ENCODE results near the gene CENATAC. TPM values are rescaled to one million over a fixed set of nuclear protein-coding genes. Genes with fewer than 3 reads are reported as not detected.
A peak's percentile ranks its signal among the peaks of the same experiment; 100 is the strongest.
"Not testable (repeated sequence)": the region's sequence is repeated elsewhere in the genome, so short reads cannot be mapped to it uniquely, and the experiment has no call there.

Gene CENATAC, protein sequence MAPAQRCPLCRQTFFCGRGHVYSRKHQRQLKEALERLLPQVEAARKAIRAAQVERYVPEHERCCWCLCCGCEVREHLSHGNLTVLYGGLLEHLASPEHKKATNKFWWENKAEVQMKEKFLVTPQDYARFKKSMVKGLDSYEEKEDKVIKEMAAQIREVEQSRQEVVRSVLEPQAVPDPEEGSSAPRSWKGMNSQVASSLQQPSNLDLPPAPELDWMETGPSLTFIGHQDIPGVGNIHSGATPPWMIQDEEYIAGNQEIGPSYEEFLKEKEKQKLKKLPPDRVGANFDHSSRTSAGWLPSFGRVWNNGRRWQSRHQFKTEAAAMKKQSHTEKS
- total RNA-seq (2014; rRNA removed; shearing (Covaris generic)) = 7.2 and 8.1 TPM in 2 replicates

DNA sequence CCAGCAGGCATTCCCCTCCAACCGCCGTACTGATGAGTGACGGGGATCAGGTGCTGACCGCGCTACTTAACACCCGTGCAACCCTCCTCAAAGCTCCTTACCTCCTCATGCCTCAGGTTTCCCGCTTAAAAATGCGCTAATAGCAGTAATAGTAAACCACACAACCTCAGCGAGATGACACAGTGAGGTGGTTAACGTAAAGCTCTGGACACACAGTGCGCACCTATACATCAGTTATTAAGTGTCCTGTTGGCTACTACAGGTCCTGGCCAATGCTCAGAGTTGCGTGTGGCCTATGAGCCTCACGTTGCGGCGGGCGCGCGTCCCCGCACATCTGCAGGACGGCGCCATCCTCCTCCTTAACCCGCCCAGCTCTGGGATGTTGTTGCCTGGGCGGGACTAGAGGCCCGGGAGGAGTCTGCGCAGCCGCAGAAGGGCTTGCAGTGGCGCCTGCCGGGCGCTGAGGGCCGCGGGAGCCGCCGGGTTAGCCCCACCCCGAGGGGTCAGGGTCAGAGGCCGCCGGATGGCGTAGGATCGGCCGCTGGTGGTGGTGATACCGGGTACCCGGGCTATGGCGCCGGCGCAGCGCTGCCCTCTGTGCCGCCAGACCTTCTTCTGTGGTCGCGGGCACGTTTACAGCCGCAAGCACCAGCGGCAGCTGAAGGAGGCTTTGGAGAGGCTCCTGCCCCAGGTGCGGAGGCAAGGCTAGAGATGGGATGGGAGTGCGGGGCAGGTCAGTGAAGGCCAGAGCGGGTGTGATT lies at the start of gene CENATAC:
TSS of gene CENATAC (plus strand) at position 512 of the 761 bp plus-strand sequence. CDS start at position 572, 60 bp downstream.
- DNase-seq (ENCODE audit: low read depth) = peak; percentile 85

DNA sequence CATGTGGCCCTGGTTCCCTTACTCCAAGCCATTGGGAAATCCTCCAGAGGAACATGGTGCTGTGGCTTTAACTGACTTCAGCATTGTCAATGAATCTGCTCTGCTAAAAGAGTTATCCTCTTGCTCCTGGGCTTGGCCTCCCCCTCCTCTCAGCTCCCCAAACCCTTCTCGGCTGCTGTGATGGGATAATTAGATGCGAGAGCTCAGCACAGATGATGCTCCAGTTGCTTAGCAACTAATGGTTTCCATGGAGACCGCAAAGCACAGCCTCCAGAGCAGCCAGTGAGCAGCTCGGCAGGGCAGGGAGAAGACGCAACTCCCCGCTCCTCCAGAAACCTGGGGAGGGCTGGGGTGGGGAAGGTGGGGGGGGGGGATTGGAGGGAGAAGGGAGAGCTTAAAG lies 44.7 kb upstream of the CENATAC start:
- DNase-seq (ENCODE audit: low read depth) = peak; percentile 37

DNA sequence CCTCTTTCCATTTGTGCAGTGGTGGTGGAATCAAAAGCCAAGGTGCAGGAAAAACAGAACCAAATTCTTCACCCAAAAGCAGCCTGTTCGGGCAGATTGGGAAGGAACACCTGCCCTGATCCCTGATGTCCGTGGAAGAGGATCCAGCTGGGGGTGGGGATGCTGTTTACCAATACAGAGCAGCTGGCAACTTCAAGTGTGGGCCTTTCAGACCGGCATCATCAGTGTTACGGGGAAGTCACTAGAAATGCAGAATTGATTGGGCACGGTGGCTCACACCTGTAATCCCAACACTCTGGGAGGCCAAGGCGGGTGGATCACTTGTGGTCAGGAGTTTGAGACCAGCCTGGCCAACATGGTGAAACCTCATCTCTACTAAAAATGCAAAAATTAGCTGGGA lies 44.0 kb upstream of the CENATAC start:
- DNase-seq (ENCODE audit: low read depth) = not testable (repeated sequence)

DNA sequence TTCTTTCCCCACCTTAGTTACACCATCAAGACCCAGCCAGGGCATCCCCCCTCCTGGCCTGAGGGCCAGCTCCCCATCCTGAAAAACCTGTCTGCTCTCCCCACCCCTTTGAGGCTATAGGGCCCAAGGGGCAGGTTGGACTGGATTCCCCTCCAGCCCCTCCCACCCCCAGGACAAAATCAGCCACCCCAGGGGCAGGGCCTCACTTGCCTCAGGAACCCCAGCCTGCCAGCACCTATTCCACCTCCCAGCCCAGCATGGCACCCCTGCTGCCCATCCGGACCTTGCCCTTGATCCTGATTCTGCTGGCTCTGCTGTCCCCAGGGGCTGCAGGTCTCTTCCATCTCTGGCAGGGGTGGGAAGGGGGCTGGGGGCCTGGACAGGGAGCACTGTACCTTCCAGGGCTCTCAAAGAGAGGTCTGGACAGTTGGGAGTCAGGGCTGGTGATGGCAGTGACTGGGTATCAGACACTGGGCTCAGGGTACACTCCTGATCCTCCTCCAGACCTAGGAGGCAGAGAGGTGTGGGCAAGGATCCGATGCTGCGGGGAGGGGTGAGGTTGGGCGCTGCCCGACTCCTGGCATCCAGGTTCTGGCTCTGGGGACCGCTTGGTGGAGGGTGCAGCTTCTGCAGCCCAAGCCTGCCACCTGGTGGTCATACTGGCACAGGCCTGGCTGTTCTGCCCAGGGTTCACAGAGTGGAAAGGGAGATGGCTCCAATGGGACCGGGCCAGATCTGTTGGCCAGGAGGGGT lies 41.7 kb upstream of the CENATAC start, which contains the start of gene UPK2:
TSS of gene UPK2 (plus strand) at position 205 of the 753 bp plus-strand sequence. CDS start at position 258, 53 bp downstream.
- DNase-seq (ENCODE audit: low read depth) = peak; percentile 74

DNA sequence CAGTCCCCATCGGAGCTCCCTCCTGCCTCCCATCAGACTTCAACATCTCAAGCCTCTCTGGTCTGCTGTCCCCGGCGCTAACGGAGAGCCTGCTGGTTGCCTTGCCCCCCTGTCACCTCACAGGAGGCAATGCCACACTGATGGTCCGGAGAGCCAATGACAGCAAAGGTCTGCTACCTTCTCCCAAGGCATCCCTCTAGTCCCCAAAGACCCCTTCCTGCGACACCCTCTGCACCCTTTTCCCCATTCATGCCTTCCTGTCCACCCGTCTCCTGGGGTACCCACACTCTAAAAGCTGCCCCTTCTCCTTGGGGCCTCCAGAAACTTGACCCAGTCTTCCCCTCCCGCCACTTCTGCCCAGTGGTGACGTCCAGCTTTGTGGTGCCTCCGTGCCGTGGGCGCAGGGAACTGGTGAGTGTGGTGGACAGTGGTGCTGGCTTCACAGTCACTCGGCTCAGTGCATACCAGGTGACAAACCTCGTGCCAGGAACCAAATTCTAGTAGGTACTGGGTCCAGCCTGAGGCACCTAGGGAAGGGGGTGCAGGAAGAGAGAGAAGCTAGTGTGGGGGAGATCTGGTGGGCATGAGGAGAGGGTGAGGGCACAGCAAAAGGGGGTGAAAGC lies 41.0 kb upstream of the CENATAC start:
- DNase-seq (ENCODE audit: low read depth) = no peak

DNA sequence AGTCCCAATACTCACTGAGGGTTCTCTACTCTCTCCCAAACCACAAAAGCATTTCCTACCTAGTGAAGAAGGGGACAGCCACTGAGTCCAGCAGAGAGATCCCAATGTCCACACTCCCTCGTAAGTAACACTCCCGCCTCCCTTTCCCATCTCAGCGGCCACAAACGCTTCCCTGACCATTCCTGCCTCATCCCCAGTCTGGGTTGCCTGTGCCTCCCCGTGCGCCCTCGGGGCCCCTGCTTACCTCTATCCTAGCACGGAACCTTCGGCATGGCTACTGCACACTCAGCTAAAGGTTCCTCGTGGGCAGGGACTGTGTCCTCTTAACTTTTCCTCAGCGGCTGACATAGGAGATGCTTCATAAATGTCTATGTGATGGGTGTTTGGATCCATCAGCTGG lies 40.4 kb upstream of the CENATAC start:
- DNase-seq (ENCODE audit: low read depth) = no peak

DNA sequence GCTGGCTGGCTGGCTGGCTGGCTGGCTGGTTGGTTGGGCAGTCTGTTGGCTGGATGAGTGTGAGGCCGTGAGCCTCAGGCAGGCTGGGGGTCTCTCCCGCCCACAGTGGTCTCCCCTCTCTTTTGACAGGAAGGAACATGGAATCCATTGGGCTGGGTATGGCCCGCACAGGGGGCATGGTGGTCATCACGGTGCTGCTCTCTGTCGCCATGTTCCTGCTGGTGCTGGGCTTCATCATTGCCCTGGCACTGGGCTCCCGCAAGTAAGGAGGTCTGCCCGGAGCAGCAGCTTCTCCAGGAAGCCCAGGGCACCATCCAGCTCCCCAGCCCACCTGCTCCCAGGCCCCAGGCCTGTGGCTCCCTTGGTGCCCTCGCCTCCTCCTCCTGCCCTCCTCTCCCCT lies 40.0 kb upstream of the CENATAC start:
- no peak for DNase-seq (ENCODE audit: low read depth)

DNA sequence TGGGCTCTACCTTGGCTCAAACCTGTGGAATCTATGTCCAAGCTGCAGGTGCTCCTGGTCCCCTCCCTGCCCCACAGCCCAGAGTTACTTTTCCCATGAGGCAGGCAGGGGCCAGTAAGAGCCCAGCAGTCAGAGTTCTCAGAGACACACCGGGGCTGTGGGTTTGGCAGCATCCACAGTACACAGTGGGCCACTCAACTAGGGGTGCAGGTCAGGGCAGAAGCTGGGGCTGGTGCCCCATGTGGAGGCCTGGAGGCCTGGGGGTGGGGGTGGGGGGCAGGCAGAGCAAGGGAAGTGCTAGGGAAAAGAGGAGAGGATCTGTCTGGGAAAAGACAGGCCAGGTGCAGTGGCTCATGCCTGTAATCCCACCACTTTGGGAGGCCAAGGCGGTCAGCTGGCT lies 39.4 kb upstream of the CENATAC start:
- DNase-seq (ENCODE audit: low read depth) = no peak

DNA sequence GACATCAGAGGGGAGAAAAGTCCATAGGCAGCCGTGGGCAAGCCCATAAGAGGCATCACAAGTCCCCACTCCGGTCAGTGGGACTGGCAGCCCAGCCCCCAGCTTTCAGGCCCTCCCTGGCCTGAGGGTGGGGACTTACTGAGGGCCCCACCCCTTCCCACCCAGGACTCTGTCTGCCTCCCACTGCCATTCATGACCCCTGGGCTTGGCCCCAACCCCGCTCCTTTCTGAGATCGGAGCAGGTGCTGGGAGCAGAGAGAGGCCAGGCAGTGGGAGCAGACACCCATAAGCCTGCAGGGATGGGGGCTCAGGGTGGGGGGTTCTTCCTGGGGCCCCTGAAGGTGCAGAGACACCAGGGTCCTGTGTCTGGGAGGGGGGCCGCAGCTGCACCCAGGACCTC lies 36.7 kb upstream of the CENATAC start:
- no peak for DNase-seq (ENCODE audit: low read depth)

DNA sequence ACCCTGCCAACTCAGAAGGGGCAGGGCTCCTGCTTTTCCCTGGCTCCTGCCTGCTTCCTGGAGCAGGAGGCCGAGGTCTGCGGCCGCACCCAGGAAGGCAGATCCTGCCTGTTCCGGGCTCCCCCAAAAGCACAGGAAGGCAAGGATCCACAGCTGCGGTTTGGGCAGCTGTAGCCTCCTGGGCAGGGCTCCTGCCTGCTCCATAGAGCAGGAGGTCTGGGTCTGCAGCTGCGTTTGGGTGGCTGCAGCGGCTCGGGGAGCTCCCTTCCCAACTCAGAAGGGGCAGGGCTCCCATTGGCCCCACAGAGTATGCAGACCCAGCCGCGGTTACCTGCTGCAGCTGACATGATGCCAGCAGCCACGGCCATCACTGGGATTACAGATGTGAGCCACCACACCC lies 36.3 kb upstream of the CENATAC start:
- DNase-seq (ENCODE audit: low read depth) = no peak

DNA sequence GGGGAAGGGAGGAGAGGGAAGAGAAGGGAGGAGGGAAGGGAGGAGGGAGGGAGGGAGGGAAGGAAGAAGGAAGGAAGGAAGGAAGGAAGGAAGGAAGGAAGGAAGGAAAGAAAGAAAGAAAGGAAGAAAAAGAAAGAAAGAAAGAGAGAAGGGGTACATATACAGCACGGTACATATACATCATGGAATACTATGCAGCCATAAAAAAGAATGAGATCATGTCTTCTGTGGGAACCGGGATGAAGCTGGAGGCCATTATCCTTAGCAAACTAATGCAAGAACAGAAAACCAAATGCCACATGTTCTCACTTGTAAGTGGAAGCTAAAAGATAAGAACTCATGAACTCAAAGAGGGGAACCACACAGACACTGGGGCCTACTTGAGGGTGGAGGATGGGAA lies 28.4 kb upstream of the CENATAC start:
- DNase-seq (ENCODE audit: low read depth) = not testable (repeated sequence)

DNA sequence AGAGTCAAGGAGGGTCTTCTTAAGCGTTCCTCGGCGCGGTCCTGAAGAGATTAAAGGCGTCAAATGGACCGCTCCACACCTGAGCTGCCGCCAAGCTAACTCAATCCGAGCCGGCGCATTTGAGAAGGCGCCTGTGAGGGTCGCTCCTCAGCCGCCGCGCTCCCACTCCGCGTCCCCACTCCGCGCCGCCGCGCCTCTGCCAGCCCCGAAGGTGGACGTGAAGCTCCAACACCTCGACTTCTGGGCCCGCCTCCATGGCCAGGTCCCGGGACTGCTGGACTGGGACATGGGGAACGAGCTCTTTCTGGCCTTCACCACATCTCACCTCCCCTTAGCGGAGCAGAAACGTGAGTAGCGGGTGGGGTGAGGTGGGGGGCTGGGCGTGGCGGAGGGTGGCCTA lies 26.3 kb upstream of the CENATAC start, which contains the start of gene FOXR1:
TSS of gene FOXR1 (plus strand) at position 116 of the 400 bp plus-strand sequence. CDS start at position 287, 171 bp downstream.
- no peak for DNase-seq (ENCODE audit: low read depth)

DNA sequence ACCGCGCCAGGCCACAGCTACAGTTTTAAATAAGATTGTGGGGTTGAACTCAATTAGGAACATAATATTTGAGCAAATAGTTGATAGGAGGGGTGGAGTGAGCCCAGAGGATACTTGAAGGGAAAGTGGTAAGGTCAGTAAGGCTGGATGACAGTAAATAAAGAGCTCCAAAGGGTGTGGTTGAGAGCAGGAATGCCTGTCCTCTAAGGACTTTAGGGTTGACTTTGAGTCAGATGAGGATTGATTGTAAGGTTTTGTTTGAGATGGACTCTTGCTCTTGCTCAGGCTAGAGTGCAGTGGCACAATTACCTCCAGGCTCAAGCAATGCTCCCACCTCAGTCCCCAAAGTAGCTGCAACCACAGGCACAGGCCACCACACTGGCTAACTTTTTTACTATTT lies 24.0 kb upstream of the CENATAC start:
- no peak for DNase-seq (ENCODE audit: low read depth)

DNA sequence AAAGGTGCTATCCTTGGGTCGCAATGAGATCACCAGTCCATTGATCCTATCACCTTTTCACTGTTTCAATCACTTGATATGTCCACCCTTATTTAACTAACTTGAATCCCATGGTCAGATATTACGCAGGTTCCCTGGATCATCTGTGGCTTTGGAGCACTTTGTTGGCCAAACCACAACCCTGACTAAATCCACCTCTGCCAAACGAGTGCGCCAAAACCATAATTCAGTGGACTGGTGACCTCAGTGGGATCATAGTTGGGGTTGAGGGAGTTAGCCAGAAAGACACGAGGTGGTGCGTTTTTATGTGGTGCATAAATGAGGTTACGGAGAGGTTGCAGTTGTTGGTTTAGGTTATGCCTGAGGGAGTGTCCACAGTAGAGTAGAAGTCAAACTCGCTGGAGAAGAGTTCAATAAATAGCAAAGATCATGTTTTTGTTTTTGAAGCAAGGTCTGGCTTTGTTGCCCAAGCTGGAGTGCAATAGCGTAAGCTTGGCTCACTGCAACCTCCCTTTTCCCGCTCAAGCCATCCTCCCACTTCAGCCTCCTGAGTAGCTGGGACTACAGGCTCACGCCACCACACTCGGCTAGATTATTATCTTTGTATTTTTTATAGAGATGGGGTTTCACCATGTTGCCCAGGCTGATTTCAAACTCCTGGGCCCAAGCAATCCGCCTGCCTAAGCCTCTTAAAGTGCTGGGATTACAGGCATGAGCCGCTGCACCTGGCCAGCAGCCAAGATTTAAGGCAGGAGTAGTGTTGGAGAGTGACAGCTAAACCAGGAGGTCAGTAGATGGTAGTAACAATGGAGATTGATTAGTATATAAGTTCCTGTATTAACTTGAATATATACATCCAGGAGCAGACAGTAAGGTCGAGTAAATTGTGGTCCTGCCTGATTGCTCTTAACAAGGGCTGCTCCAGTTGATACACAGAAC lies 21.9 kb upstream of the CENATAC start:
- peak; percentile 66 for DNase-seq (ENCODE audit: low read depth)

DNA sequence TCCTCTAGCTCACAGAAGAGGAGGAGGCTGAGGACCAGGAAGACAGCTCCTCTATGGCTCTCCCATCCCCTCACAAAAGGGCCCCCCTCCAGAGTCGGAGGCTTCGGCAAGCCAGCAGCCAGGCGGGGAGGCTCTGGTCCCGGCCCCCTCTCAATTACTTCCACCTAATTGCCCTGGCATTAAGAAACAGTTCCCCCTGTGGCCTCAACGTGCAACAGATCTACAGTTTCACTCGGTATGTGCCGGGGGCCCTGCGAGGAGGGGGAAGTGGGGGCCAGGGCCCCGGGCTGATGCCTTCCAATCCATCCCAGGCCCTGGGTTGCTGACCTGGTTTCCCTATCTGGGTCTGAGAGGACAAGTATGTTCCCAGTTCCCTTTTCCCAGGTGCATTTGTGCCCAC lies 18.5 kb upstream of the CENATAC start:
- no peak for DNase-seq (ENCODE audit: low read depth)

DNA sequence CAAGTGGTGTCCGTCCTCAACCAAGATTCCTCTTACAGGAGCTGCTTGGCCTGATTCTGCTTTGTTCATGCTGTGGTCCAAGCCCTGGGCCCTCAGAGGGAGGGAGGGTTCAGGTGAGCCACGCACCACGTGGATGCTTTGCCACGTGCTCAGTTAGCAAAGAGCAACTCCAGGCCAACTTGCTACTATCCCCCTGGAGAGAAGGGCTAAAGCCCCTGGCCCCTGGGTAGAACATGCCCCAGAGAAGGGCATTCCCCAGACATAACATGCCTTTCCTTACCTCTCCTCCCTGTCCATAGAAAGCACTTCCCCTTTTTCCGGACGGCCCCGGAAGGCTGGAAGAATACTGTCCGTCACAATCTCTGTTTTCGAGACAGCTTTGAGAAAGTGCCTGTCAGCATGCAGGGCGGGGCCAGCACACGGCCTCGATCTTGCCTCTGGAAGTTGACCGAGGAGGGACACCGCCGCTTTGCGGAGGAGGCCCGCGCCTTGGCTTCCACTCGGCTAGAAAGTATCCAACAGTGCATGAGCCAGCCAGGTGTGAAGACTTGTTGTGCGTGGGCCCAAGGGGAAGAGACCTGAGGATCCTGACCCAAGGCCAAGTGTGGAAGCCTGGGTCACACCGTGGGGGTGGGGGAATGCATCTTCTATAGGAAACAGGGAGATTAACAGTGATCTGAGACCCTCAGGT lies 17.6 kb upstream of the CENATAC start:
- no peak for DNase-seq (ENCODE audit: low read depth)

DNA sequence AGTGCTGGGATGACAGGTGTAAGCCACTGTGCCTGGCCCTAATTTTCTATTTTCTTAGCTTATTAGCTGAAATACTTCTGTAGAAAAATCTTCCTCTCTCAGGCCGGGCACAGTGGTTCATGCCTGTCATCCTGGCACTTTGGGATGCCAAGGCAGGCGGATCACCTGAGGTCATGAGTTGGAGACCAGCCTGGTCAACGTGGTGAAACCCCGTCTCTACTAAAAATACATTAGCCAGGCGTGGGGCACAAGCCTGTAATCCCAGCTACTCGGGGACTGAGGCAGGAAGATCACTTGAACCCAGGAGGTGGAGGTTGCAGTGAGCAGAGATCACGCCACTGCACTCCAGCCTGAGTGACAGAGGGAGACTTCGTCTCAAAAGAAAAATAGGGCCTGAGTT lies 13.6 kb upstream of the CENATAC start:
- not testable (repeated sequence) for DNase-seq (ENCODE audit: low read depth)

DNA sequence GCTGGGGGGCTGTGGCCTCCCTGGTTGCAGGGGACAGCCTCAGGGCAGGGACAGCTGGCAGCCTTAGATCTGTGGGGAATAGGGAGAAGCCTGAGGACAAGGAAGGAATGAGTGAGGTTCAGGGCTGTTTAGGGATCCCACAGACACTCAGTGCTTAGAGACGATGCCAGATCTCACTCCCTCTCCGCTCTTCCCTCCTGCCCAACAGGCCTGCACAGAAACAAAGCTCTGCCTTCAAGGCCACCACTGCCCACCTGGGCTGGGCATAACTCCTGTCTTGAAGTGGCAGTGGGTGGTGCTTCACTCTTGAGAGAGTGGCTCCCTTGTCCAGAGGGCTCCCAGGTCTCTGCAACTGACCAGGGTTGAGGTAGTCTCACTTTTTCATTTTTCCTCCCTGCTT lies 13.1 kb upstream of the CENATAC start:
- DNase-seq (ENCODE audit: low read depth) = no peak

DNA sequence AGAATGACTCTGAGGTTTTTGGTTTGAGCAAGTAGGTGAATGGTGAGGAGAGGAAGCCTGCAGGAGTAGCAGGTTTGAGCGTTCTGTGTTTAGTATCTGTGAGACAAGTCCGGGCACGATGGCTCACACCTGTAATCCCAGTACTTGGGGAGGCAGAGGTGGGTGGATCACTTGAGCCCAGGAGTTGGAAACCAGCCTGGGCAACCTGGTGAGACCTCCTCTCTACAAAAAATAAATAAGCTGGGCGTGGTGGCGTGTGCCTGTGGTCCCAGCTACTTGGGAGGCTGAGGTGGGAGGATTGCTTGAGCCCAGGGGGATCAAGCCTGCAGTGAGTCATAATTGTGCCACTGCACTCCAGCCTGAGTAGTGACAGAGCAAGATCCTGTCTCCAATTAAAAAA lies 9.7 kb upstream of the CENATAC start:
- no peak for DNase-seq (ENCODE audit: low read depth)

DNA sequence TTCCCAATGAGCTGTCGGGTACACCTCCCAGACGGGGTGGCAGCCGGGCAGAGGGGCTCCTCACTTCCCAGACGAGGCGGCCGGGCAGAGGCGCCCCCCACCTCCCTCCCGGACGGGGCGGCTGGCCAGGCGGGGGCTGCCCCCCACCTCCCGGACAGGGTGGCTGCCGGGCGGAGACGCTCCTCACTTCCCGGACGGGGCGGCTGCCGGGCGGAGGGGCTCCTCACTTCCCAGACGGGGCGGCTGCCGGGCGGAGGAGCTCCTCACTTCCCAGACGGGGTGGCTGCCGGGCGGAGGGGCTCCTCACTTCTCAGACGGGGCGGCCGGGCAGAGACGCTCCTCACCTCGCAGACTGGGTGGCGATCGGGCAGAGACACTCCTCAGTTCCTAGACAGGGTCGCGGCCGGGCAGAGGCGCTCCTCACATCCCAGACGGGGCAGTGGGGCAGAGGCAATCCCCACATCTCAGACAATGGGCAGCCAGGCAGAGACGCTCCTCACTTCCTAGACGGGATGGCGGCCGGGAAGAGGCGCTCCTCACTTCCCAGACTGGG lies 6.4 kb upstream of the CENATAC start:
- DNase-seq (ENCODE audit: low read depth) = not testable (repeated sequence)

Data from RPMI7951 (cell line).